A673 (cell line): ENCODE data around the gene ABCB7. TPM values are rescaled to one million over a fixed set of nuclear protein-coding genes. Genes with fewer than 3 reads are reported as not detected.
"Not testable (repeated sequence)": the region's sequence is repeated elsewhere in the genome, so short reads cannot be mapped to it uniquely, and the experiment has no call there.

ENCODE experiments used
- Bru-seq: library from RNA; stranded (reverse); fragments of 400-500 nt; gene quantifications from one replicate; lab custom pipeline; 2021; lab: Mats Ljungman, UMichigan
- BruChase-seq, 2 experiments: library from RNA; stranded (reverse); fragments of 400-500 nt; gene quantifications; one replicate each; lab custom pipeline; 2021; lab: Mats Ljungman, UMichigan
- BruUV-seq: library from RNA; stranded (reverse); fragments of 400-500 nt; replicated peaks from 2 replicates; lab custom pipeline; 2021; lab: Mats Ljungman, UMichigan
- CTCF ChIA-PET: fragments of 300-600 bp; sonication (Branson Sonifier 250); formaldehyde crosslinking; loops from one replicate; lab custom pipeline; 2022; ENCODE audit warnings: antibody characterized with exemption; lab: Charles Lee
- POLR2A ChIA-PET: fragments of 300-600 bp; sonication (Branson Sonifier 250); formaldehyde crosslinking; loops from one replicate; lab custom pipeline; 2022; ENCODE audit warnings: antibody characterized with exemption; ENCODE audit not compliant: low non-redundant PET; lab: Charles Lee
- DNase-seq: peaks from one replicate; pipeline ENCODE4 v3.0.0-alpha.2; 2015; ENCODE audit warnings: low spot score
- H3K27ac ChIP-seq: fragments of 200-600 bp; sonication (generic); 2 replicates; pipeline ENCODE4 v1.5.1; 2016; ENCODE audit warnings: mixed run types, low read depth, mild to moderate bottlenecking, mixed read lengths, antibody characterized with exemption, low read length; ENCODE audit not compliant: poor library complexity, severe bottlenecking
- H3K27me3 ChIP-seq: fragments of 200-600 bp; sonication (generic); replicated peaks from 2 replicates; pipeline ENCODE4 v1.6.1; 2017; ENCODE audit warnings: mixed run types, low read depth, mild to moderate bottlenecking, mixed read lengths, antibody characterized with exemption, low read length; ENCODE audit not compliant: insufficient read depth, poor library complexity
- H3K36me3 ChIP-seq: fragments of 200-600 bp; sonication (generic); 2 replicates; pipeline ENCODE4 v1.6.1; 2016; ENCODE audit warnings: mixed run types, mild to moderate bottlenecking, mixed read lengths, antibody characterized with exemption, low read length; ENCODE audit not compliant: insufficient read depth, poor library complexity, severe bottlenecking
- H3K4me1 ChIP-seq: fragments of 200-600 bp; sonication (generic); 2 replicates; pipeline ENCODE4 v1.6.1; 2017; ENCODE audit warnings: mixed run types, mild to moderate bottlenecking, mixed read lengths, antibody characterized with exemption, low read length; ENCODE audit not compliant: insufficient read depth, poor library complexity, severe bottlenecking
- H3K4me3 ChIP-seq: fragments of 200-600 bp; sonication (generic); 2 replicates; pipeline ENCODE4 v1.5.1; 2016; ENCODE audit warnings: low read depth, mixed run types, mild to moderate bottlenecking, mixed read lengths, low read length; ENCODE audit not compliant: poor library complexity, severe bottlenecking
- H3K9me3 ChIP-seq: fragments of 200-600 bp; sonication (generic); 2 replicates; pipeline ENCODE4 v1.6.1; 2016; ENCODE audit warnings: mixed run types, low read depth, mild to moderate bottlenecking, mixed read lengths, antibody characterized with exemption, low read length; ENCODE audit not compliant: poor library complexity, severe bottlenecking
- EZH2 ChIP-seq: fragments of 200-600 bp; sonication (generic); IDR thresholded peaks from 2 replicates; pipeline ENCODE4 v1.6.1; 2017; ENCODE audit warnings: borderline replicate concordance, low read depth, mild to moderate bottlenecking, mixed read lengths, antibody characterized with exemption, low read length; ENCODE audit not compliant: poor library complexity, severe bottlenecking
- intact Hi-C: fragments of 100-400 bp; cut with micrococcal nuclease; formaldehyde crosslinking; loops from one replicate; pipeline ENCODE4 v1.10.0; 2022; ENCODE audit not compliant: unreplicated experiment
- long read RNA-seq: library from polyadenylated mRNA; stranded (forward); transcript quantifications from one replicate; pipeline ENCODE4 v2.0.0, GENCODE V29; 2022
- total RNA-seq: library from RNA; stranded (reverse); gene quantifications from 2 replicates; pipeline ENCODE4 v1.2.3, GENCODE V29; 2021
- TF ChIP-seq, protein P1 (sequence below): fragments of 300-800, 200-600 bp; sonication (generic); conservative IDR thresholded peaks from 2 replicates; pipeline ENCODE4 v1.5.1; 2017; ENCODE audit warnings: low read depth, mild to moderate bottlenecking, antibody characterized with exemption, low read length, moderate library complexity, mixed read lengths

Gene ABCB7
- 26.8 and 28.8 TPM in 2 replicates for total RNA-seq
- Bru-seq, nascent RNA = percentile 77 among the genes with signal in this experiment
- percentile 72 among the genes with signal in this experiment for BruChase-seq, experiment 1, labeled RNA remaining after a 2-hour chase
- BruChase-seq, experiment 2, labeled RNA remaining after a 6-hour chase = percentile 61 among the genes with signal in this experiment
- long read RNA-seq, full-length matches to known transcripts = 27 of 32 reads
- long read RNA-seq, partial matches to known transcripts = 3 of 32 reads
- long read RNA-seq, other reads (novel, unspliced or antisense) = 2 of 32 reads

DNA sequence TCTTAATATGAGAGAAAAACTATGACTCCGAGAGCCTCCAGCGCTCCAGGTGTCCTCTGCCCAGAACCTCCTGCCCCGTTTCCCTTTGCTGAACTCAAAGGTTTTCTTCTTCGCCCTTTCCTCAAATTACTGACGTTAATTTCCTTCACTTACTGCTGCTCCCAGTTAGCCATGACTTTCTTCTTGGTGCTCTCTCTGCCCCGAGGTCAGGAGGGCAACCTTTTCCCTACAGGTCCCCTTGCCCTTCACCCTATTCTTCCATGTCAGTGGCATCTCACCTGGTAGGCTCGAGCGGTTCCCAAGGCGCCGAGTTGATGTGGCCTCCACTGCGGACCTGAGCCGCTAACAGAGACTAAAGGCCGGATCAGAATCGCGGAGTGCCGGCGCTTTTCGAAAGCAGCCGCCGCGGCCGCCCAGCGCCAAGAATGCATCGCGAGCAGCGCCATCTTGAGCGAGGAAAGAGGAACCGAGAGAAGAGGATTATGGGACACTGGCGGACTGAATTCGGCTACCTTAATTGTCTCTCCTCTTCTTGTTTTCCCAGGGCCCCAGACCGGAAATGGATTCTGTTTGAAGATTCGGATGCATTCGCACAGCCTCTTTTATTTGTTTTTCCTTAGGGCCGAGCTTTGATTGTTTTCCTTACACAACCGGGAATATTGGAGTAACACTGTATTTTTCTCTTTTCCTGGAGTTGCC, at the start of gene ABCB7:
Gene ABCB7 (minus strand): TSS at position 457 of the 699 bp plus-strand sequence. CDS start 11 bp downstream, at position 446.
- H3K4me1 ChIP-seq = no peaks in the 10 kb centered on the region
- ChIA-PET POLR2A (no interaction called here), CTCF (no interaction called here)
- no peaks in the 10 kb centered on the region for H3K27me3 ChIP-seq
- intact Hi-C loops = no loop called here
- peak within 1 kb of the TSS; percentile 87 for H3K4me3 ChIP-seq
- DNase-seq = peak; percentile 82
- BruUV-seq = no TSS peak
- TF ChIP-seq EZH2 = no peak
- TF ChIP-seq, protein P1, sequence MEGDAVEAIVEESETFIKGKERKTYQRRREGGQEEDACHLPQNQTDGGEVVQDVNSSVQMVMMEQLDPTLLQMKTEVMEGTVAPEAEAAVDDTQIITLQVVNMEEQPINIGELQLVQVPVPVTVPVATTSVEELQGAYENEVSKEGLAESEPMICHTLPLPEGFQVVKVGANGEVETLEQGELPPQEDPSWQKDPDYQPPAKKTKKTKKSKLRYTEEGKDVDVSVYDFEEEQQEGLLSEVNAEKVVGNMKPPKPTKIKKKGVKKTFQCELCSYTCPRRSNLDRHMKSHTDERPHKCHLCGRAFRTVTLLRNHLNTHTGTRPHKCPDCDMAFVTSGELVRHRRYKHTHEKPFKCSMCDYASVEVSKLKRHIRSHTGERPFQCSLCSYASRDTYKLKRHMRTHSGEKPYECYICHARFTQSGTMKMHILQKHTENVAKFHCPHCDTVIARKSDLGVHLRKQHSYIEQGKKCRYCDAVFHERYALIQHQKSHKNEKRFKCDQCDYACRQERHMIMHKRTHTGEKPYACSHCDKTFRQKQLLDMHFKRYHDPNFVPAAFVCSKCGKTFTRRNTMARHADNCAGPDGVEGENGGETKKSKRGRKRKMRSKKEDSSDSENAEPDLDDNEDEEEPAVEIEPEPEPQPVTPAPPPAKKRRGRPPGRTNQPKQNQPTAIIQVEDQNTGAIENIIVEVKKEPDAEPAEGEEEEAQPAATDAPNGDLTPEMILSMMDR = no peak
- no peaks in the 10 kb centered on the region for H3K9me3 ChIP-seq
- H3K27ac ChIP-seq = peak within 1 kb of the TSS; percentile 90
- H3K36me3 ChIP-seq = no peaks in the 10 kb centered on the region

DNA sequence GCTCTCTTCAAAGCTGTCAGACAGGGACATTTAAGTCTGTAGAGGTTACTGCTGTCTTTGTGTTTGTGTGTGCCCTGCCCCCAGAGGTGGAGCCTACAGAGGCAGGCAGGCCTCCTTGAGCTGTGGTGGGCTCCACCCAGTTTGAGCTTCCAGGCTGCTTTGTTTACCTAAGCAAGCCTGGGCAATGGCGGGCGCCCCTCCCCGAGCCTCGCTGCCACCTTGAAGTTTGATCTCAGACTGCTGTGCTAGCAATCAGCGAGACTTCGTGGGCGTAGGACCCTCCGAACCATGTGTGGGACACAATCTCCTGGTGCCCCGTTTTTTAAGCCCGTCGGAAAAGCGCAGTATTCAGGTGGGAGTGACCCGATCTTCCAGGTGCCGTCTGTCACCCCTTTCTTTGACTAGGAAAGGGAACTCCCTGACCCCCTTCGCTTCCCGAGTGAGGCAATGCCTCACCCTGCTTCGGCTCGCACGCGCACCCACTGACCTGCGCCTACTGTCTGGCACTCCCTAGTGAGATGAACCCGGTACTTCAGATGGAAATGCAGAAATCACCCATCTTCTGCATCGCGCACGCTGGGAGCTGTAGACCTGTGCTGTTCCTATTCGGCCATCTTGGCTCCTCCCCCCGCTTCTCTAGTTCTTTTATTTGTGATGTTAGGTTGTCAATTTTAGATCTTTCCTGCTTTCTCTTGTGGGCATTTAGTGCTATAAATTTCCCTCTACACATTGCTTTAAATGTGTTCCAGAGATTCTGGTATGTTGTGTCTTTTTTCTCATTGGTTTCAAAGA, 32.5 kb upstream of the ABCB7 start:
- intact Hi-C loops, POLR2A ChIA-PET, H3K36me3 ChIP-seq, H3K27ac ChIP-seq, BruUV-seq, H3K9me3 ChIP-seq, DNase-seq, H3K27me3 ChIP-seq, H3K4me3 ChIP-seq, CTCF ChIA-PET, H3K4me1 ChIP-seq: not testable (repeated sequence)

DNA sequence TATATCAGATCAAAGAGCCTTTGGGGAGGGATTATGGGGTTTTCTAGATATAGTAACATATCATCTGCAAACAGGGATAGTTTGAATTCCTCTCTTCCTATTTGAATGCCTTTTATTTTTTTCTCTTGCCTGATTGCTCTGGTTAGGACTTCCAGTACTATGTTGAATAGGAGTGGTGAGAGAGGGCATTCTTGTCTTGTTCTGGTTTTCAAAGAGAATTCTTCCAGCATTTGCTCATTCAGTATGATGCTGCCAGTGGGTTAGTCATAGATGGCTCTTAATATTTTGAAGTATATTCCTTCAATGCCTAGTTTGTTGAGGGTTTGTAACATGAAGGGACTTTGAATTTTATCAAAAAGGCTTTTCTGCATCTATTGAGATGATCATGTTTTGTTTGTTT, 25.6 kb upstream of the ABCB7 start:
- DNase-seq = no peak
- no TSS peak for BruUV-seq
- POLR2A ChIA-PET = no interaction called here
- Histone ChIP-seq H3K27ac (no peak overlapping the region), H3K27me3 (no peaks in the 10 kb centered on the region), H3K4me3 (no peak overlapping the region), H3K4me1 (no peaks in the 10 kb centered on the region), H3K36me3 (no peaks in the 10 kb centered on the region), H3K9me3 (no peaks in the 10 kb centered on the region)
- intact Hi-C loops = no loop called here
- no peak for TF ChIP-seq EZH2
- CTCF ChIA-PET = no interaction called here

DNA sequence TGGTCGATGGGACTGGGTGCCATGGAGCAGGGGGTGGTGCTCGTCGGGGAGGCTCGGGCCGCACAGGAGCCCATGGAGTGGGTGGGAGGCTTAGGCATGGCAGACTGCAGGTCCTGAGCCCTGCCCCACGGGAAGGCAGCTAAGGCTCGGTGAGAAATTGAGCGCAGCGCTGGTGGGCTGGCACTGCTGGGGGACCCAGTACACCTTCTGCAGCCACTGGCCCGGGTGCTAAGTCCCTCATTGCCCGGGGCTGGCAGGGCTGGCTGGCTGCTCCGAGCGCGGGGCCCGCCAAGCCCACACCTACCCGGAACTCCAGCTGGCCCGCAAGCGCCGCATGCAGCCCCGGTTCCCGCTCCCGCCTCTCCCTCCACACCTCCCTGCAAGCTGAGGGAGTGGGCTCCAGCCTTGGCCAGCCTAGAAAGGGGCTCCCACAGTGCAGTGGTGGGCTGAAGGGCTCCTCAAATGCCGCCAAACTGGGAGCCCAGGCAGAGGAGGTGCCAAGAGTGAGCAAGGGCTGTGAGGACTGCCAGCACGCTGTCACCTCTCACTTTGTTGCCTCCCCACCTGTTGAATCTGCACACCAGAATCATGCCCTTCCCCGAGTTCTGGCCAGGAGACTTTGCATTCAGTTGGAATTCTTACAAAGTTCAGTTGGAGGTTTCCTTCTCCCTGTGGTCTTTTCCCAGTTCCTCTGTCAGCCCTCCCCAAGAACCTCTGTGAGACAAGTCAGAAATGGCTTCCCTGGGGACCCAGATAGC, 23.6 kb upstream of the ABCB7 start:
- POLR2A ChIA-PET, H3K27ac ChIP-seq, H3K27me3 ChIP-seq, H3K4me3 ChIP-seq, H3K9me3 ChIP-seq, intact Hi-C loops, H3K36me3 ChIP-seq, DNase-seq, BruUV-seq, CTCF ChIA-PET, H3K4me1 ChIP-seq: not testable (repeated sequence)

DNA sequence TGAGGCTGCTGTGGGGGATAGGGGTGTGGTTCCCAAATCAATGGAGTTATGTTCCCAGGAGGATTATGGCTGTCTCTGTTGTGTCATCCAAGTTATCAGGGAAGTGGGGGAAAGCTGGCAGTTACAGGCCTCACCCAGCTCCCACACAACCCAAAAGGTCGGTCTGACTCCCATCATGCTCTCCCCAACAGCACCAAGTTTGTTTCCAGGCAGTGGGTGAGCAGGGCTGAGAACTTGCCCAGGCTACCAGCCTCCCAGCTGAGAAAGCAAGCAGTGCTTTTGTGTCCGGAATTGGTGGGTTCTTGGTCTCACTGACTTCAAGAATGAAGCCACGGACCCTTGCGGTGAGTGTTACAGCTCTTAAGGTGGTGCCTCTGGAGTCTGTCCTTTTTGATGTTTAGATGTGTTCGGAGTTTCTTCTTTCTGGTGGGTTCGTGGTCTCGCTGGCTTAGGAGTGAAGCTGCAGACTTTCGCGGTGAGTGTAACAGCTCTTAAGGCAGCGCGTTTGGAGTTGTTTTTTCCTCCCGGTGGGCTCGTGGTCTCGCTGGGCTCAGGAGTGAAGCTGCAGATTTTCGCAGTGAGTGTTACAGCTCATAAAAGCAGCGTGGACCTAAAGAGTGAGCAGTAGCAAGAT, 16.3 kb upstream of the ABCB7 start:
- H3K4me1 ChIP-seq, H3K4me3 ChIP-seq, CTCF ChIA-PET, BruUV-seq, POLR2A ChIA-PET, H3K36me3 ChIP-seq, H3K9me3 ChIP-seq, intact Hi-C loops, DNase-seq, H3K27ac ChIP-seq, H3K27me3 ChIP-seq: not testable (repeated sequence)
